GM18907 (cell line): ENCODE measurements around the gene TWIST1.

Experiments
- ATAC-seq: cut with Tn5 transposase; IDR thresholded peaks from one replicate; pipeline ENCODE4 v1.9.1; 2021; ENCODE audit warnings: mild to moderate bottlenecking, moderate library complexity; ENCODE audit not compliant: unreplicated experiment

The TWIST1 gene

DNA sequence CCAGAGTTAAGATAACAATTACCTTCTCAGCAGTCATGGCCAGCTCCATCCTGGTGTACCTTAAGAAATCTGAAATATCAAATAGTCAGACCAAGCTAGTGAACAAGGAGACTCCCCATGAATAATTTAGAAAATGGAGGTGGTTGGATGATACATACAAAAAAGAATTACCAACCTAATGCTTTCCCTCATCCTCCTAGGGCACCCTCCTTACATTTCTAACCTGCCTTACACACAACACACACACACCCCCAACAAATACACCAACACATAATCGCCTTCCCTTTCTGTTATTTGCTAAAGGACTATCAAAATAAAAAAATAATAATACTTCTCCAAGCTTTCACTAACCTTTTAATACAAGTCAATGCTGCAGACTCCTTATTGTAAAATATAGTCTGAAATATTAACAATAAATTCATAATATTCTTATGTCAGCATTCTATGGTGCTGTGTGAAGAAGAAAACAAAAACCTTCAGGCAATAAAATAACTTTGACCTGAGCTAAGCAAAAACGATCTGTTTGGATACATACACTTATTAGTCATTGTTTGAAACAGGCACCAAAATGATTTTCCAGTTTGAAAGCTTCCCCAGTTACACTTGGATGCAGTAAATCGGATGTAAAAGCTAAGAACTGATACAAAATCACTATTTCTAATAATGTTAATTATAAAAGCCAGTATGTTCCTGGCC, 3.4 kb downstream of the TWIST1 start:
- ATAC-seq, result no peak

DNA sequence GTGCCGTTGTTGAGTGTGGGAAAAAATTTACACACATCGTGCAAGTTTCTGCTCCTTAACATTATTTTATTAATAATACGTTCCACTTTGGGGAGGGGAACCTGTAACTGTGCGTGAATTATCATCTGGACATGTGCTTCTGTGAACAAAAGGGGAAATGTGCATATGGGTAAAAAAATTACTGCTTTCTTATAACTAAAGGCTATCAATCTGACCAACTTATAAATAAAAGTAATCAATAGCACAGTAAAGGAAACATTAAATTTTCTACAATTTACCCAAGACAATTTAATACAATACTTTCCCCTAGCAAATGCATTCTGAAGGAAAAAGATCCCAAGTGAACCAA, 4.5 kb downstream of the TWIST1 start:
- no peak for ATAC-seq

GRCh38 chr7:19112274-19113001, 5.0 kb downstream of the TWIST1 start:
- no peak for ATAC-seq

DNA sequence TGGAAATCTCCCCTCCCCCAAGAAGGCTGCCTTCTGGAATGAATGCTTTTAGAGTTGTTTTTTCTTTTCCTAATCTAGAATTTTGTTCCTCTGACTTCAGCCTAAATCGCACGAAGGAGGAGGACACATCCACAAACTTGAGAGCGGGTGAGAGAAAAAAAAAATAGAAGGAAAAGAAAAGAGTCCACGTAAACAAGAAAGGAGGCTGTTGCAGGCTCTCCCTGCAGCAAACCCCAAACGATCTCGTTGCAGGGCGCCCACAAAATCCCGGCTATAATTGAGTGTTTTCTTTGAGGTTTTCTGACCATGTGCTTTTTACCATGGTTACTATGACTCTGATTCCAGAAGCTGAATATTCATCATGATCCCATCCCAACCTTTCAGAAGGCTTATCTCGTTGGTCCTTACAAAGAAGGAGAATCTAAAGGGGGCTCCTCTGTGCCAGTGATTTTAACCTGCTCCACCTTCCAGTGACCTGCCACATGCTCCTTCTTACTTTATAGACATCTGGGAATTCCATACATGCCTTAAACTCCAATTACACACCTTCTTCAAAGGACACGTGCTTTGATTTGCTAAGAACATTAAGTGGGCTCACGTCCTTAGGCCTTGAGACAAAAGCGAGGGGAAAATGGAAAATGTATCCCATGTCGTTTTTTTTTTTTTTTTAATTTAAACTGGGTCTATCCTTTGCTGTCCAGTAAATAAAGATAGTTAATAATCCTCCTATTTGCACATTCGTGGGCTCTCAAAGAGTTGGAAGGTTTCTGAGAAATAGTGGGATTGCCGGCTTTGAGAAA, 5.8 kb downstream of the TWIST1 start:
- ATAC-seq, result no peak

- ATAC-seq, result no peak
Measured at GRCh38 chr7:19110776-19111175, 6.7 kb downstream of the TWIST1 start.

DNA sequence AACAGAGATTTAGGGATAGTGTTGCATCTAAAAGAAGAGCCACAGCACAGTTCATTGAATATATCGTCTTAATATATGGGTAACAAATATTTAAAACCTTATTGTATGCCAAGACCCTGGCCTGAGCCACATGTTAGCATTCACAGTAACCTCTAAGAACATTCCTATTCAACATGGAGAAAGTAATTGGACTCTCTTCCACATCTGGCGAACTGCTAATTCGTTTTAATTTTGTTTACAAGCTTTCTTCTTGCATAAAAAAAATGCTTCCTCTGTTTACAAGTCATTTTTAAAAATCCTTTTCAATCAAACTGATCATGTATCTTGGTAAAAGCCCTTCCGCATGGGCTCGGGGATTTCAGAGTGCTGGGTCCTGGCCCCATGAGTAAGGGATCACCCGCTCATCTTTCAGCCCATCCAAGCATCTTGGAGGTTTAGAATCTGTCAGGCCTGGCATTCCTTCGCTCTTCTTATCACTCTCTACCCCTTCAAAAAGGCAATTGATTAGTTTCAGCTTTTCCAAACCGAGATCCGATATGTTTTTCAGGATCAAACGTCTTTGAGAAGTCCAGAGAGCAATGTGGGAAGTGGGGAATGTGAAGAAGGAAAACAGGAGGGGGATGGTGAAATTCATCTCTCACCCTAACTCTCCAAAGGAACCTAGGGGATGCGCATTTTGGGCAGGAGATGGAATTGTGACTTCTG, 7.3 kb downstream of the TWIST1 start:
- no peak for ATAC-seq

GRCh38 chr7:19109000-19109946, 8.2 kb downstream of the TWIST1 start:
- ATAC-seq, result no peak

- ATAC-seq, result no peak
Measured at GRCh38 chr7:19107356-19108146, 9.9 kb downstream of the TWIST1 start.

GRCh38 chr7:19107081-19107355, 10.4 kb downstream of the TWIST1 start:
- no peak for ATAC-seq

DNA sequence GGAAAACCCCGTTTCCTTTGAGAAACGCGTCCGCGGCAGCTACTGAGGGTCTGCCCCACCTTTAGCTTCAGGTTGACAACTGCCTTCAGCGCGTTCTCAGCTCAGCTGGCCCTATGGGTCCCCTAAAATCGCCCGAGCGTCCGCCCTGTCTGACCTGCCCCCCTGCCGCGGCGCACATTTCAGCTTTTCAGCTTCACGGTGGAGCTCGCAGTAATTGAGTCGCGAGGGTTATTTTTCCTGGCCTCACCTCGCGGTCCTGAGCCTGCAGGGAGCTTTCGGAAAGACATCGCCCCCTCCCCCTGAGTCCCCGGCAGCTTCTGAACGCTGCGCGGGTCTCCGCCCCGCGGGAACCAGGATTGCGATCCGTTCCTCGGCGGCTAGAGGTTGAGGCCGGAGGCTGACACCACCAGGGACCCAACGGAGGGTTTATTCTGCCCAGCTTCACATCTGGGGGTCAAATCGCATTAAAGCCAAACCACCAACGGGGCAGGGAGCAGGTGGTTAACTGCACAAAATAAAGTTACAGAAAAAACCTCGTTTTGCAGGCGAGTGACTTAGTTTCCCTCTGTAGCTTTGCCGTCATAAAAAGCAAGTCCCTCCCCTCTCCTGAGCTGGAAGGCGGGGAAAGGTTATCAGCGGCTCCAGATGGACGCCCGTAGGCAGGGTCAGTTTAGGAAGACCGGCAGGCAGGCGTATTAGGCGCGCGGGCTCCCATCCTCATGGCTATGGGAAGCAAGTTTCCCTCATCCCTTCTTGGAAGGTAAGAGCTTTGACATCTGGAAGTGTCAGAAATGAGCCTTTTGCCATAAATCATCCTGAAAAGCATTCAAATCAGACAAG, 11.0 kb downstream of the TWIST1 start:
- ATAC-seq, result no peak

DNA sequence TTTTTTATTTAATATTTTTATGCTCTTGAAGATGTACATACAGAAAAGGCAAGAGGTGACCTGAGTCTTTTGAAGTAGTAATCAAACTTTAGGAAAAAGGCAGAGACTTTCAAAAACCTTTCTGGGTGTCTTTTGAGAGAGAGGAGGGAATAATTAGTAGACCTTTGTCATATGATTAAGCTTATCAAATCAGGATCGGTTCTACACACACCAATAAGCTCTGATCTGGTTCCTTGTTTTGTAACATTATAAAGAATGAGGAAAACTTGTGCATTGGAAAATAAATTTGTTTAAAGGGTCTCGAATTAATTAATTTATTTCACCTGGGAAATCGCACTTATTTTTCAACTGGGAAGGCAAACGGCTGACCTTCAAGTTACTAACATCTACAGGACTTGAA, 11.9 kb downstream of the TWIST1 start:
- no peak for ATAC-seq

DNA sequence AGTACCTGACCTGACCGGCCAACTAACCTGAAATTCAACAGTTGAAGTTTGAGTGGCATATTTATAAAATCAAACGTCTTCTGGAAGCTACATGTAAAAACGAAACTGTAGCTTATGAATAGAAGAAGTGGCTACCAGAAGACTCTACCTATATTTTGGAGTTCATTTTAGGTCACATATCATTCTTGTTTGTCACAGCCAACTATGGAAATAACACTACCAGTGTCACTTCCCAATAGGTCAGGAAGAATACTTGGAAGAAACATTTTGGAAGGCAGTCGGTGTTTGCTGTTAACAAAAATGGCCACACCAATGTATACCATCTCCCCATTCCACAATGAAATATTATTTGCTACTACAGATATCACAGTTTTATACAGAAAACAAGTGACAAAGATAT, 12.6 kb downstream of the TWIST1 start:
- ATAC-seq, result no peak

DNA sequence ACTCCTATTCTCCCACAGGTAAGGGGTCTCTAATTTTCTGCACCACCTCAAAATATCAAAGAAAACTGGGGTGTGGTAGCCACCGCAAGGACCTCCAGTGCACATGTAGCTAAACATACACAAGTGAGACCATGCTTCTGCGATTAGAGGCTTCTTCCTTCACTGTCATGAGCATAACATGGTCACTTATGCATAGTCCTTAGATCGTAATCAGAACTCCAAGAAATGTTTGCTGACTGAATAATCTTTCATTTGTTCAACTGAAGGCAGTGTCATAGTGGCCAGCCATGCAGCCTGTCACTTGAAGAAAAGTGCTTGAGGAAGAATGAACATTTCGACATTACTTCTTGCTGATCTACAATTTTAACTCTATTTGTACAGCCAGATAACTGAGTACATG, 14.6 kb downstream of the TWIST1 start:
- ATAC-seq, result no peak

- no peak for ATAC-seq
Measured at GRCh38 chr7:19101909-19102308, 15.5 kb downstream of the TWIST1 start.

DNA sequence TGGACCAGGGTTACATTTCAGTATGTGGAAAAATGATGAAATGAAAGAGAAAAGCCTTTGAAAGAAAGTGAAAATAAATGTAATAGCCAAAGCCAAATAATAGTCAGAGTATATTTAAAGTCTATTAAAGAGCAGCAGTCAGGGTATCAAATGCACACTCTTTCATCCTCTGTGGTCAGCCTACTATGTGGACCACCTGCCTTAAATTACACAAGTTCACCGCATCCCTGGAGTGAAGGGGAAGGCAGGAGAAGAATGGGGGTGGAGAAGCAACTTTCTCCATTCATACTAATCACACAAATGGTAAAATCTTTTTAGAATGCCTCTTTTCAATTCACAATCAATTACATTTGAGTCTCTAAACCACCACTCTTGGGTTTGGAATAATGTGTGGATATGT, 16.0 kb downstream of the TWIST1 start:
- no peak for ATAC-seq

- no peak for ATAC-seq
Measured at GRCh38 chr7:19099924-19100323, 17.5 kb downstream of the TWIST1 start.

DNA sequence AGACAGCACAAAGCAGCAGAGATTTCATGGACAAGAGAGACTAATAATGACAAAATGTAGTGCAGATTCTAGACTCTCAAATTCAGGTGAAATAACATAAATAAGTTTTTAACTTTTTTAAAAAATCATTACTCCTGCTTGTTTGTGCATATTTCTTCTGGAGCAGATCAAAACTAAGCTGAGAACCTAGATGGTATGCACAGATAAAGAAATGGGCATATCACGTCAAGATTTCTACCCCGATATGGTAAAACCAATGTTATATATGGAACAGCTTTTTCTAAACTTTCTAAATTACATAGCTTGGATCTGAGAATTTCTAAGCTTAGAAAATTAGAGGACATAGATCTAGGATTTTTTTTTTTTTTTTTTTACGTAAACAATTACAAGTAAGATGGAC, 18.2 kb downstream of the TWIST1 start:
- no peak for ATAC-seq

DNA sequence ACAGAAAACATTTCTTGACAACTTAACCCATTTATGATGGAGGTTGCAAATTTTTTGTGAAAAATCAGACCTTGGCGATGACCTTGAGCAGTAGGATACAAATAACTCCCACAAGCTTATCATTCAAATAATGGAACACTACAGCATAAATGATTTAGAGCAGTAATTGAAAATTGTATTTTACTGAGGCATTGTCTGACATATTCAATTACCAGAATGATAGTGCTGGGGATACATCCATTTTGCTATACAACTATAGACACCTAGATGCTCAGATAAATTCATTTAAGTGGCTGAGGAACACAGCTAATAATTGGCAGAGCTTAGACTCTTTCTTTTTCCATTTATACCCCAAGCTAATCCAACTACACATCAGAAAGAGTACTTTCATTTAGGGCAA, 18.9 kb downstream of the TWIST1 start:
- ATAC-seq, result no peak
